Lung (tissue), 12 donors: ENCODE data around the gene LIPC. TPM values are rescaled to one million over a fixed set of nuclear protein-coding genes. Genes with fewer than 3 reads are reported as not detected.

Source experiments
- ATAC-seq: fragments of 200-7000 bp; cut with Tn5 transposase; one replicate; pipeline ENCODE4 v1.9.1; 2020; ENCODE audit warnings: moderate number of reproducible peaks; ENCODE audit not compliant: insufficient read depth, low FRiP score
- DNase-seq, 3 donors: peaks; one replicate each; pipeline ENCODE4 v3.0.0-alpha.2; 2013 to 2017
- H3K27ac ChIP-seq, 2 donors: one replicate each; pipeline ENCODE4 v1.5.1; 2013; ENCODE audit warnings: mild to moderate bottlenecking in 2 of 2, moderate library complexity in 2 of 2, control low read depth in 1 of 2, inconsistent platforms in 1 of 2, low read depth in 1 of 2, low read length in 1 of 2
- H3K27me3 ChIP-seq, 3 donors: one replicate each; pipeline ENCODE4 v1.5.1; 2013; ENCODE audit warnings: low read length in 2 of 3; ENCODE audit not compliant: control insufficient read depth in 3 of 3, insufficient read depth in 3 of 3
- H3K36me3 ChIP-seq, 4 donors: one replicate each; pipeline ENCODE4 v1.5.1; 2013; ENCODE audit warnings: low read length in 4 of 4, mild to moderate bottlenecking in 1 of 4, moderate library complexity in 1 of 4; ENCODE audit not compliant: control insufficient read depth in 4 of 4, insufficient read depth in 4 of 4
- H3K4me1 ChIP-seq, 5 donors: one replicate each; pipeline ENCODE4 v1.5.1; 2013; ENCODE audit warnings: low read length in 5 of 5, mild to moderate bottlenecking in 2 of 5, moderate library complexity in 1 of 5; ENCODE audit not compliant: control insufficient read depth in 5 of 5, insufficient read depth in 5 of 5
- H3K4me3 ChIP-seq: one replicate; pipeline ENCODE4 v1.5.1; 2013; ENCODE audit warnings: mild to moderate bottlenecking, control low read depth, moderate library complexity
- H3K9ac ChIP-seq, 2 donors: one replicate each; pipeline ENCODE4 v1.5.1; 2013; ENCODE audit warnings: low read length in 2 of 2, control low read depth in 1 of 2; ENCODE audit not compliant: insufficient read depth in 1 of 2
- H3K9me3 ChIP-seq, 4 donors: one replicate each; pipeline ENCODE4 v1.5.1; 2013; ENCODE audit warnings: low read length in 3 of 4, mild to moderate bottlenecking in 1 of 4, moderate library complexity in 1 of 4; ENCODE audit not compliant: control insufficient read depth in 4 of 4, insufficient read depth in 3 of 4
- CTCF ChIP-seq: IDR thresholded peaks from 2 replicates; pipeline ENCODE4 v1.5.1; 2012; ENCODE audit warnings: mild to moderate bottlenecking; ENCODE audit errors: control extremely low read depth, extremely low read depth
- WGBS, 2 donors: extraction: QIAGEN DNeasy Blood & Tissue Kit; methylation state at CpG; one replicate each; pipeline ENCODE4 v1.1.7; 2013; 5-methylcytosine and 5-hydroxymethylcytosine counted together
- polyA plus RNA-seq, 2 donors: library from polyadenylated mRNA; stranded (reverse); fragments of 200-250 nt; gene quantifications; one replicate each; pipeline ENCODE4 v1.2.1, GENCODE V29; 2013
- total RNA-seq, 2 donors: library from RNA; depleted of rRNA in 1 of 2; stranded (reverse); fragments of >200 nt in 1 of 2; gene quantifications; one replicate each; pipeline ENCODE4 v1.2.1, GENCODE V29; 2014 to 2021
- donor health status: control.
- donor health status: control.
- donor health status: Bipolar disorder and iron deficiency.
- donor health status: healthy.
- donor health status: DM: yes; HTN: yes; CAD: no.

LIPC gene
- total and polyA plus RNA-seq, 4 donors = 0.20 to 0.57 (median 0.40) TPM

GRCh38 chr15:58587486-58587885 lies 155.7 kb downstream of the LIPC start:
- TF ChIP-seq CTCF = no peak
- Histone ChIP-seq H3K4me1 (peaks cover 0 to 2% (median 0%) of the 10 kb centered on the region in 5 donors), H3K4me3 (no peak overlapping the region), H3K9me3 (no peaks in the 10 kb centered on the region), H3K27ac (no peak overlapping the region), H3K27me3 (peaks cover 0 to 9% (median 0%) of the 10 kb centered on the region in 3 donors), H3K36me3 (no peaks in the 10 kb centered on the region), H3K9ac (no peak overlapping the region)
- DNase-seq = no peak
- no peak for ATAC-seq
- 69 to 91% methylated on average over 4 of the region's 4 CpGs for WGBS, 2 donors

- no peaks in the 10 kb centered on the region for H3K36me3 ChIP-seq
- H3K27me3 ChIP-seq = peaks cover 0 to 9% (median 0%) of the 10 kb centered on the region in 3 donors
- TF ChIP-seq CTCF = no peak
- H3K9ac ChIP-seq = no peak overlapping the region
- no peak for DNase-seq
- peaks cover 0 to 2% (median 0%) of the 10 kb centered on the region in 5 donors for H3K4me1 ChIP-seq
- no peak overlapping the region for H3K4me3 ChIP-seq
- ATAC-seq = no peak
- H3K27ac ChIP-seq = no peak overlapping the region
- 83 to 96% methylated on average over 1 of the region's 1 CpG for WGBS, 2 donors
- H3K9me3 ChIP-seq = no peaks in the 10 kb centered on the region
Observed at GRCh38 chr15:58588096-58588495, 156.3 kb downstream of the LIPC start.

- no peak for TF ChIP-seq CTCF
- Histone ChIP-seq H3K27me3 (peaks cover 0 to 5% (median 0%) of the 10 kb centered on the region in 3 donors), H3K4me3 (no peak overlapping the region), H3K4me1 (peaks cover 0 to 2% (median 0%) of the 10 kb centered on the region in 5 donors), H3K9me3 (no peaks in the 10 kb centered on the region), H3K27ac (peak overlapping the region in 1 of 2 donors; percentile 40), H3K36me3 (peaks cover 0 to 2% (median 0%) of the 10 kb centered on the region in 4 donors), H3K9ac (no peak overlapping the region)
- 87 to 94% methylated on average over 3 of the region's 3 CpGs for WGBS, 2 donors
- ATAC-seq (no peak), DNase-seq (no peak)
Observed at GRCh38 chr15:58589047-58589446, 157.3 kb downstream of the LIPC start.

GRCh38 chr15:58590236-58590635 lies 158.4 kb downstream of the LIPC start:
- Histone ChIP-seq H3K36me3 (peaks cover 0 to 6% (median under 1%) of the 10 kb centered on the region in 4 donors), H3K4me3 (no peak overlapping the region), H3K9me3 (no peaks in the 10 kb centered on the region), H3K27ac (no peak overlapping the region), H3K9ac (no peak overlapping the region), H3K4me1 (peaks cover 0 to 2% (median 0%) of the 10 kb centered on the region in 5 donors), H3K27me3 (no peaks in the 10 kb centered on the region)
- no peak for ATAC-seq
- TF ChIP-seq CTCF = no peak
- DNase-seq = no peak
- 83 to 96% methylated on average over 1 of the region's 1 CpG for WGBS, 2 donors
